Colonic mucosa (tissue), 4 donors: ENCODE data around the gene MAL. TPM values are rescaled to one million over a fixed set of nuclear protein-coding genes. Genes with fewer than 3 reads are reported as not detected.

Source experiments
- DNase-seq: peaks from one replicate; pipeline ENCODE4 v3.0.0-alpha.2; 2020
- H3K27ac ChIP-seq: fragments of 200-600 bp; one replicate; pipeline ENCODE4 v1.8.0; 2021
- H3K27me3 ChIP-seq: fragments of 200-600 bp; one replicate; pipeline ENCODE4 v1.8.0; 2021
- H3K36me3 ChIP-seq: fragments of 200-600 bp; one replicate; pipeline ENCODE4 v1.8.0; 2021
- H3K4me1 ChIP-seq: fragments of 200-600 bp; one replicate; pipeline ENCODE4 v1.8.0; 2021; ENCODE audit warnings: mild to moderate bottlenecking
- H3K4me3 ChIP-seq: fragments of 200-600 bp; one replicate; pipeline ENCODE4 v1.8.0; 2021
- H3K9ac ChIP-seq, 2 donors: one replicate each; pipeline ENCODE4 v1.7.0; 2013; ENCODE audit warnings: control low read depth in 2 of 2, low read depth in 2 of 2, low read length in 2 of 2
- H3K9me3 ChIP-seq: fragments of 200-600 bp; one replicate; pipeline ENCODE4 v1.8.0; 2021
- CTCF ChIP-seq: fragments of 200-600 bp; IDR thresholded peaks from one replicate; pipeline ENCODE4 v1.8.0; 2022; ENCODE audit warnings: antibody characterized with exemption, mild to moderate bottlenecking
- intact Hi-C: fragments of 100-400 bp; cut with DNase I; formaldehyde crosslinking; loops from one replicate; pipeline ENCODE4 v1.14.1; 2022
- total RNA-seq, 2 donors: library from RNA; stranded (reverse); fragmentation: NEBNext Ultra II Directional in 1 of 2; extraction: Animal tissue kit (Norgen Biotek cat#: 25700) in 1 of 2; gene quantifications; one replicate each; pipeline ENCODE4 v1.2.1, GENCODE V29; 2021
- donor health status: healthy.
- donor health status: DM: no; HTN: no; CAD: no.
- donor health status: DM: no; HTN: no; CAD: no.

MAL gene
- total RNA-seq, 2 donors from 2014 or later = 0.54 to 3.5 TPM

DNA sequence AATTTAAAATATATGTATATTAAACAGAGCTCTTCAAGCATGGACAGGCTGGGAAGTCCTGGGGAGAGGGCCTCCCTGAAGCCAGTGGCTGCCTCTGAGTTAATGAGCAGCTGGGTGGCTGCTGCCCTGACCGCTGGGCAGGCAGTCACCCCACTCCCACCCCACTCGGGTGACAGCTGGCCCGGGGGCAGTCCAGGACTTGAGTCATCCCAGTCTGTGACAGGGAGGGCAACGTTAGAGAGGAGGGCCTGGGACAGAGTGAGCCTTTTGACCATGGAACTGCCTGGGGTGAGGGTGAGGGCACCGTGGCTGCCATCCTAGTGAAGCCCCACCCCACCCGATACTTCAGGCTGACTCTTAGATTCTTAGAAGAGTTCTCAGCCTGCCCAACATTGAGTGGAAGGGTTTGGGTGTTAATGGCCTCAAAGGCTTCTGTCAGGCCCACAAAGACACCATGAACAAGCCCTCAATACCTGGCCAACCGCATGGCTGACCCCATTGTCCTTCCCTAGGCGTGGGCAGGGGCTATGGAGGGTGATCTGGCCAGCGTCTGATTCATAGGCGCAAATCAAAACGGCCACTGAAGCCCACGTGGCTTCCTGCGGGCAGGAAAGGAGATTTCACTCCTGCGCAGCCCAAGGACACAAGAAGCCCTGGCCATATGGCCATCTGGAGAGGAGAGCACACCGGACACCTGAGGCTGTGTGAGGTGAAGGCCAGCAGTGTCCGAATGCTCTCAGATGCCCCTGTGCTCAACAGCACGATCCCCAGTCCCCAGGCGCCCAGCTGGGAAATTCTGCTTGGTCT, 48.6 kb downstream of the MAL start:
- intact Hi-C loops = no loop called here
- no peak for DNase-seq
- Histone ChIP-seq H3K9ac (no peak overlapping the region), H3K4me3 (no peak overlapping the region), H3K27me3 (no peaks in the 10 kb centered on the region), H3K9me3 (no peaks in the 10 kb centered on the region), H3K36me3 (no peaks in the 10 kb centered on the region), H3K4me1 (peaks cover 8% of the 10 kb centered on the region), H3K27ac (no peak overlapping the region)
- no peak for TF ChIP-seq CTCF

DNA sequence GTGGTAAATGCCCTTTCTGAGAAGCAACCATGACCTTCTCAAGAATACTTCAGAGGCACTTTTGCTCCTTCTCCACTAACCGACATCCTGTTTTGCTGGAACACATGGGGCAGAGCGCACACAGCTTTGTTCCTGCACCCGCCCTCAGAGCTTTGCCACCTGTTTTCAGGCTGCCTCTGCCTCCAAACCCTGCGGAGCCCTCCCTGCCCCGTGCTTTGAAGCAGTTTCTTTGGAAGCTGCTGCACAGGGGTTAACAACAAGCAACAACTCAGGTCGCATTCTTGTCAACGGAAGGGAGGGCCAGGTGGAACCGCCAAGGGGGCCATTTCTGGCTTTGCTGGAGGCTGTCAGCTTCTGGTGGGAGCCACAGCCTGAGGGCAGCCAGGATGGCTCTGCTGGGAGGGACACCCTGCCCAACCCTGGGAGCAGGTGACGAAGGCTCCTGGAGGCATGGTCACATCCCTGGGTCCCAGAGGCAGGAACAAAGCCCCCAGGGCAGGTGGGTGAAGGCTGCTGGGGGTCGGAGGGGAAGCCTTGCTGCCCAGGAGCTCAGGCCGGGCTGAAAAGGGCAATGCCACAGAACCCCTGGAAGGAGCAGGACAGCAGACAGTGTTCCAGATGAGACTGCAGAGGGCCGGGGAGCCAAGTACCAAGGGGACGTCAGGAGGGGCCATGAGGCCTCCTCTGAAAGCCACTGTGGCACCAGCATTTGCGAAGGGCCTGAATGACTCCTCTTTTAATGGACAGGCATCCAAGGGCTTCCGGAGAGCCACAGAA, 49.3 kb downstream of the MAL start:
- no peak for DNase-seq
- Histone ChIP-seq H3K36me3 (no peaks in the 10 kb centered on the region), H3K9me3 (no peaks in the 10 kb centered on the region), H3K27ac (no peak overlapping the region), H3K4me3 (no peak overlapping the region), H3K4me1 (peaks cover 8% of the 10 kb centered on the region), H3K9ac (no peak overlapping the region), H3K27me3 (no peaks in the 10 kb centered on the region)
- intact Hi-C loops = no loop called here
- no peak for TF ChIP-seq CTCF

DNA sequence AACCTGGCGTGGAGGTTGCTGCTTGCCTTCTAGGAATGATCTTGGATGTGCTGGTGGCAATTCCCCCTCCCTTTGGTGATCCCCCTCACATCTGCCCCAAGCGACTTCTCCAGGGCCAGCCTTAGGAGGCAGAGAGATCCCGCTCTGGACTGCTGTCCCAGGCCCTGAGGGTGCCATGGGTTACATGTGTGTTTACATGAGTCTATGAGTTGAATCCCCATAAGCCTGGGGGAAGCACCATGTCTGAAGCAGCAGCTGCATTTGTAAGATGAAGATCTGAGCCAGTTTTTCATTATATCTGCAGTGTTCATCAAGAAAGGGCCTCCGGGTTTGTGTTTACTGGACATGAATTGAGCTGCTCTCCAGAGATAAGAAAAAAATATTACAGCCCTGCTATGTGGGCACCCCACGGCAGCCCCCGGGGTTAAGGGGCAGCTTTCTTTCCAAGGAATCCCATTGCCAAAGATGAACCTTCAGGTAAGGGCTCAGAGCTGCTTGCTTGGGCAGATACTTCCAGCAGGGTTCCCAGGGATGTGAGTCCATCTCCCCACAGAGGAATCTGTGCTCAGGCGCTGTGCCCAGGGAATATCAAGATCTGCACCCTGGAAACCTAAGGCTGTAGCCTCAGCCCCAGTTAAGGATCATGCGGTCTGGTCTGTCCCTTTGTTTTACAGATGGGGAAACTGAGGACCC, 50.1 kb downstream of the MAL start:
- Histone ChIP-seq H3K4me3 (no peak overlapping the region), H3K9me3 (no peaks in the 10 kb centered on the region), H3K36me3 (no peaks in the 10 kb centered on the region), H3K27ac (no peak overlapping the region), H3K9ac (no peak overlapping the region), H3K4me1 (peaks cover 8% of the 10 kb centered on the region), H3K27me3 (no peaks in the 10 kb centered on the region)
- intact Hi-C loops = loop anchor here (2.0 kb wide), 1 partner anchor 39 kb away; no protein-coding TSS in a partner anchor
- no peak for TF ChIP-seq CTCF
- DNase-seq = no peak

- intact Hi-C loops = loop anchor here (2.0 kb wide), 1 partner anchor 38 kb away; no protein-coding TSS in a partner anchor
- no peaks in the 10 kb centered on the region for H3K27me3 ChIP-seq
Observed at GRCh38 chr2:95076705-95077529, 51.4 kb downstream of the MAL start.

More at GRCh38 chr2:95076705-95077529, 51.4 kb downstream of the MAL start:
- no peaks in the 10 kb centered on the region for H3K9me3 ChIP-seq
- DNase-seq = peak; percentile 92
- no peak overlapping the region for H3K27ac ChIP-seq
- peak; percentile 84 for TF ChIP-seq CTCF
- peak overlapping the region; percentile 50 for H3K4me3 ChIP-seq
- no peak overlapping the region for H3K9ac ChIP-seq
- H3K4me1 ChIP-seq = peaks cover 8% of the 10 kb centered on the region
- H3K36me3 ChIP-seq = no peaks in the 10 kb centered on the region
